Measurements from ENCODE around the gene DCLK3. TPM values are rescaled to one million over a fixed set of nuclear protein-coding genes. Genes with fewer than 3 reads are reported as not detected.

DCLK3 gene
- total RNA-seq, 1 donor from 2014 or later, result not detected

GRCh38 chr3:36740787-36741186 lies 23.6 kb downstream of the DCLK3 start:
- H3K9me3 Mint-ChIP-seq (ENCODE audit: unreplicated experiment), result no peaks in the 10 kb centered on the region

DNA sequence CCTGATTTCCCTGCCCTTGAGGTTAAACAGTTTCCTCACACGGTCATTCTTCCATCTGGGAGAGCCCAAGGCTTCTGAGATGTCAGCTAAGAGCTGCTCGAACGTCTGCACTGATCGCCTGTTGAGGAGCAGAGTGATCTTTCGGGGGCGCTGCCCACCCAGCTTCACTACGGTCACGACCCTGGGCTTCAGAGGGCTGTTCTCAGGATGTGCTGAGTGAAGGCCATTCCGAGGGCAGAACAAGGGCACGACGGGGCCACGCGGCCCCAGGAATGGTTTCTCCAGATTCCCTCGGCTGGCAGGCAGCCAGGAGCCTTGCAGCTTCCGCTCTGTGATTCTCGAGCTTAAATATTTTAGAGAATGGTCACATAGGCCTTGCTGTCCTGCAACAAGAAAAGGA lies 25.7 kb downstream of the DCLK3 start:
- TF ChIP-seq, protein P1, sequence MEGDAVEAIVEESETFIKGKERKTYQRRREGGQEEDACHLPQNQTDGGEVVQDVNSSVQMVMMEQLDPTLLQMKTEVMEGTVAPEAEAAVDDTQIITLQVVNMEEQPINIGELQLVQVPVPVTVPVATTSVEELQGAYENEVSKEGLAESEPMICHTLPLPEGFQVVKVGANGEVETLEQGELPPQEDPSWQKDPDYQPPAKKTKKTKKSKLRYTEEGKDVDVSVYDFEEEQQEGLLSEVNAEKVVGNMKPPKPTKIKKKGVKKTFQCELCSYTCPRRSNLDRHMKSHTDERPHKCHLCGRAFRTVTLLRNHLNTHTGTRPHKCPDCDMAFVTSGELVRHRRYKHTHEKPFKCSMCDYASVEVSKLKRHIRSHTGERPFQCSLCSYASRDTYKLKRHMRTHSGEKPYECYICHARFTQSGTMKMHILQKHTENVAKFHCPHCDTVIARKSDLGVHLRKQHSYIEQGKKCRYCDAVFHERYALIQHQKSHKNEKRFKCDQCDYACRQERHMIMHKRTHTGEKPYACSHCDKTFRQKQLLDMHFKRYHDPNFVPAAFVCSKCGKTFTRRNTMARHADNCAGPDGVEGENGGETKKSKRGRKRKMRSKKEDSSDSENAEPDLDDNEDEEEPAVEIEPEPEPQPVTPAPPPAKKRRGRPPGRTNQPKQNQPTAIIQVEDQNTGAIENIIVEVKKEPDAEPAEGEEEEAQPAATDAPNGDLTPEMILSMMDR (IDR thresholded peaks at IDR 0.05; ENCODE audit: unreplicated experiment), result no peak
- no peak for DNase-seq (ENCODE audit: low spot score)

More at GRCh38 chr3:36740787-36741186, 23.6 kb downstream of the DCLK3 start:
- TF ChIP-seq, protein P1 (IDR thresholded peaks at IDR 0.05; ENCODE audit: unreplicated experiment), result no peak
- no peak for DNase-seq (ENCODE audit: low spot score)
- no peaks in the 10 kb centered on the region for H3K36me3 Mint-ChIP-seq (ENCODE audit: low read depth, unreplicated experiment)
- H3K27me3 Mint-ChIP-seq (ENCODE audit: unreplicated experiment), result no peaks in the 10 kb centered on the region
- H3K27ac Mint-ChIP-seq (ENCODE audit: unreplicated experiment), result no peak overlapping the region
- no peaks in the 10 kb centered on the region for H3K4me1 Mint-ChIP-seq (ENCODE audit: unreplicated experiment)
- H3K4me3 Mint-ChIP-seq (ENCODE audit: unreplicated experiment), result no peak overlapping the region

GRCh38 chr3:36736301-36736700 lies 28.1 kb downstream of the DCLK3 start:
- no peak overlapping the region for H3K4me3 Mint-ChIP-seq (ENCODE audit: unreplicated experiment)
- no peaks in the 10 kb centered on the region for H3K27me3 Mint-ChIP-seq (ENCODE audit: unreplicated experiment)
- no peaks in the 10 kb centered on the region for H3K36me3 Mint-ChIP-seq (ENCODE audit: low read depth, unreplicated experiment)
- no peak overlapping the region for H3K27ac Mint-ChIP-seq (ENCODE audit: unreplicated experiment)
- no peaks in the 10 kb centered on the region for H3K9me3 Mint-ChIP-seq (ENCODE audit: unreplicated experiment)
- TF ChIP-seq, protein P1 (IDR thresholded peaks at IDR 0.05; ENCODE audit: unreplicated experiment), result no peak
- peaks cover 4% of the 10 kb centered on the region for H3K4me1 Mint-ChIP-seq (ENCODE audit: unreplicated experiment)
- DNase-seq (ENCODE audit: low spot score), result no peak

More for the DNA sequence above, 25.7 kb downstream of the DCLK3 start:
- no peaks in the 10 kb centered on the region for H3K36me3 Mint-ChIP-seq (ENCODE audit: low read depth, unreplicated experiment)
- H3K27me3 Mint-ChIP-seq (ENCODE audit: unreplicated experiment), result no peaks in the 10 kb centered on the region
- H3K27ac Mint-ChIP-seq (ENCODE audit: unreplicated experiment), result no peak overlapping the region
- H3K9me3 Mint-ChIP-seq (ENCODE audit: unreplicated experiment), result no peaks in the 10 kb centered on the region
- H3K4me1 Mint-ChIP-seq (ENCODE audit: unreplicated experiment), result no peaks in the 10 kb centered on the region
- no peak overlapping the region for H3K4me3 Mint-ChIP-seq (ENCODE audit: unreplicated experiment)

- Mint-ChIP-seq H3K9me3 (ENCODE audit: unreplicated experiment) (no peaks in the 10 kb centered on the region), H3K36me3 (ENCODE audit: low read depth, unreplicated experiment) (no peaks in the 10 kb centered on the region), H3K4me3 (ENCODE audit: unreplicated experiment) (no peak overlapping the region), H3K27me3 (ENCODE audit: unreplicated experiment) (peaks cover 1% of the 10 kb centered on the region), H3K4me1 (ENCODE audit: unreplicated experiment) (peaks cover 4% of the 10 kb centered on the region), H3K27ac (ENCODE audit: unreplicated experiment) (no peak overlapping the region)
- TF ChIP-seq, protein P1 (IDR thresholded peaks at IDR 0.05; ENCODE audit: unreplicated experiment), result no peak
- DNase-seq (ENCODE audit: low spot score), result no peak
Measured at GRCh38 chr3:36734742-36735141, 29.6 kb downstream of the DCLK3 start.

DNA sequence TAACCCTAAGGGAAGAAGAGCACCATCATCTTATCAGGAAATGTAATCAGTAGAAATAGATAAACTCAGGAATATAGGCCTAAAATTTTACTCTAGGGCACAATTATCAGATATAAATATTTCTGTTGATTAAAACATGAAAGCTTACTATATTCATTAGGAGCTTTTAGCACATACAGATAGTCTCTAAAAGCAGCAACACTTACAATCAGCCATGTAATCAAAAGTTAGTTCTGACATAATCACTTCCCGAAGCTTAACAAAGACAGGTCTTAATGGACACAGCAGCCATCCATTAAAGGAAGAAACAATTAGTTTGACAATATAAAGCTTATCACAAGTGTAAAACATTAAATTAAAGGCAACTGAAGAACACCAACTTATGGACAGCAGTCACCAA lies 30.6 kb downstream of the DCLK3 start:
- Mint-ChIP-seq H3K27ac (ENCODE audit: unreplicated experiment) (no peak overlapping the region), H3K4me3 (ENCODE audit: unreplicated experiment) (no peak overlapping the region), H3K36me3 (ENCODE audit: low read depth, unreplicated experiment) (no peaks in the 10 kb centered on the region), H3K4me1 (ENCODE audit: unreplicated experiment) (peaks cover 4% of the 10 kb centered on the region), H3K27me3 (ENCODE audit: unreplicated experiment) (peaks cover 1% of the 10 kb centered on the region), H3K9me3 (ENCODE audit: unreplicated experiment) (no peaks in the 10 kb centered on the region)
- TF ChIP-seq, protein P1 (IDR thresholded peaks at IDR 0.05; ENCODE audit: unreplicated experiment), result no peak
- no peak for DNase-seq (ENCODE audit: low spot score)

Data from endothelial cell (in vitro differentiated cells).